Left hindlimb (tissue), 1 donor: ENCODE results near the gene RAD9A.
A peak's percentile ranks its signal among the peaks of the same experiment; 100 is the strongest.

Source experiments
- DNase-seq: peaks from one replicate; pipeline ENCODE4 v3.0.0-alpha.2; 2018

Gene RAD9A

DNA sequence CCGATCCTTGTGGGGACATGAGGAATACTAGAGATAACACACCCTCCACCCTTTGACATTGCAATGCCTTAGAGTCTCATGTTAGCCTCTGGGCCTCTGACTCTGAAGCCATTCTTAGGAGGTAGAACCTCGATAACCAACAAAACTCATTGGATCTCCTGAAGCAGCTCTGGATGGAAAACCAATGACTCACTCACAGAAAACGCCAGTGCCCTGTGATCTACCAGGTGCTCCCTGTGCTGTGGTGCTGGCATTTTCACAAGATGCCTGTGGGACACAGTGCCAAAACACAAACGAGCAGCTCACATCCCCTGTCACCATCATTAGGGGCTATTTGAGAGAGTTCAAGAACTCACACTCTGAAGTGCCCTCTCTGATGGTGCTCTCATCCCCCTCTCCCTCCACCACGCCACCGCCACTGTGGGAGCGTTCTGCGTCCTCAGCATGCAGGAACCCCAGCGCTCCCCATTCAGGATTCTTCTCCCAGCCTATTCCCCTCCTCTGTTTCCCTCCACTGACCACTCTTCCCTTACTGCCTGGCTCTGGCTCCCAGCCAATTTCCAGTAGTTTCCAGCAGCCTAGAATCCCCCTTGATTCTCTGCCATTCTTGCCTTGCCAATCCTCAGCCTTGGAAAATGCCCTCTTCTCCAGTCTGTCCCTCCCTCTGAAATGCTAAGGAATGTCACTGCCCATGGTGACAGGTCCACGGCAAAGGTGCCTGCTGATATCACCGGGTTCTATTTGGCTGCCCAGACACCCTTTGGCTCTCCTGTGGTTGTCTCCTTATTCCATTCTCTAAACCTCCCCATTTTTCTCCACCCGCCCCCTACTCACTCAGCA lies 33.7 kb upstream of the RAD9A start:
- no peak for DNase-seq

DNA sequence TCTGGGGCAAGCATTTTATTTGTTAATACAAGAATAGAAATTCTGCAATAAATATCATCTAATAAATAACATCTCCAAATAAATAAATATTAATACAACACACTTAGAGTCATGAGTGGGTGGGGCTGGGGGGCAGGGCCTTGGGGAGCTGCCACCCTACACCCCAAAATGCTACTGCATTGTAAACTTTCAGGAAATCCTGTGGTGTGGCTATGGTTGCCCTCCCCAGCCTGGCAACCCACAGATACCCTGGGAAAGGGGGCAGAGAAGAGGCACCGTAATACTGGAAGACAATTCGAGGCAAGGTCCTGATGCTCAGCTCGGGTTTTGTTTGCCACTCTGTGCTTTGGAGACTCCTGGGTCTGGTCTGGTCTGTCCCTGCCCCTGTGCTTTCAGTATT lies 27.6 kb upstream of the RAD9A start:
- no peak for DNase-seq

DNA sequence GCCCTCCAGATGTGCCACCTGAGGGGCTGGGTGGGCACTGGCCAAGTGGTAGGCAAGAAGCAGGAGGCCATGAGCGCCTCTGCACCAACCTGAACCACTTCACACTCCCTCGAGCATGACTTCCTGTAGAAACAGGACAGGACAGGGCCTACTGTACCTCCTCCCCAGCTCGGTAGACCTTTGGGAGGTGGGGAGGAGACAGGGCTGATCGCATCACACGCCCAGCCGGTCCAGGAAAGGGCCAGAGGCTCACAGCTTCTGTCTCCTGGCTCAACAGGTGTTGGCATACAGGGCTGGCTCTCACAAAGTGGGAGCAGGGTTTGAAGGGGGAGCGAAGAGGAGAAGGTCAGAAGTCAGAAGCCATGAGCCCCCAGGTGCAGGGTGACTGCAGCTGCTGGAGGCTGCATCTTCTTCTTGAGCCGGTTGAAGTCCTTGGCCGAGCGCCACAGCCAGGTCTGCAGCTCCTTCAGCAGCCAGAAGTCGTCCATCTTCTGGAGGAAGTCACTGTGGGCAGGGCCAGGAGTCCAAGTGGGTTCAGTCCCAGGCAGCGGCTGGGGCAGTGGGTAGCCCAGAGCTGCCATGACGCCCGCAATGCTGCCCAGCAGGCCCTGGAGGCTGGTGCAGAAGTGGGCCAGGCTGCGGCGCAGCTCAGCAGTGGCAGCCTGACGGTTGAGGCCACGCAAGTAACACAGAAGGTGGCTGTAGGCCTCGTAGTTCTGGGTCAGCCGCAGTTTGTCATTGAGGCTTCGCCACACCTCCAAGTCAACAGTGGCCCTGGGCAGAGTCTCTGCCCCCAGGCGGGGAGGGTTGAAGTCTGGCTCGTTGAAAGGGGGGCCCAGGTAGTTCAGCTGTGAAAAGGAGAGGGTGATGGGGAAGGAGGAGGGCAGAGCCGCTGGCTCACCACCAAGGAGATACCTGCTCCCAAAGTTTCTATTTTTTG lies 26.7 kb upstream of the RAD9A start:
- DNase-seq = no peak

DNA sequence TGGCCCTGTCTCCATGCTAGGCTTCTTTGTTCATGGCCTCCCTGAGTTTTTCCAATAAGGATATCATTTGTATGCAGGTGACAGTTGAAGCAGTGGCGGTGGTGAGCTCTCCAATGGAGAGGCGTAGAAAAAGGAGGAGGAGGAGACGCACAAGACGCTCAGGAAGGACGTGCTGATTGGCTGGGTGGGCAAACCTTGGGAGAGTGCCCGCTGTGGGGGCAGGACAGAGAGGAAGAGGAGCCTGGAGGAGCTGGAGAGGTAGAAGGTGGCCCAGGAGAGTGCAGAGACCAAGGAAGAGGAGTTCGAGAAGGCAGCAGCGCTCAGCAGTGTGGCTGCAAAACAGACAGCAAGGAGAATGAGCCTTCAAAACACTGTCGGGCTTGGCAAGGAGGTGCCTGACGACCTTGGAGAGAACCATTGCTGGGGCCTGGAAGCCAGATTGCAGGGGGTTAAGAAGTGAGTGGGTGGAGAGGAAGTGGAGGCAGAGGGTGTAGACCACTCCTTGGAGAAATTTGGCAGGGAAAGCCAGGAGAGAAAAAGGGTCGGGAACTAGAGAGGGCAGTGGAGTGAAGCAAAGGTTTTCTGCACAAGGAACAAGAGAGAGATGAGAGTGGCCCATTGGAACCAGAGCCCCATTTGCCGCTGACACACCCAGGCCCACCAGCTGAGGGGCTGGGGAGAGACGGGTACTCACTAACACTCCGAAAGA lies 25.9 kb upstream of the RAD9A start:
- no peak for DNase-seq

DNA sequence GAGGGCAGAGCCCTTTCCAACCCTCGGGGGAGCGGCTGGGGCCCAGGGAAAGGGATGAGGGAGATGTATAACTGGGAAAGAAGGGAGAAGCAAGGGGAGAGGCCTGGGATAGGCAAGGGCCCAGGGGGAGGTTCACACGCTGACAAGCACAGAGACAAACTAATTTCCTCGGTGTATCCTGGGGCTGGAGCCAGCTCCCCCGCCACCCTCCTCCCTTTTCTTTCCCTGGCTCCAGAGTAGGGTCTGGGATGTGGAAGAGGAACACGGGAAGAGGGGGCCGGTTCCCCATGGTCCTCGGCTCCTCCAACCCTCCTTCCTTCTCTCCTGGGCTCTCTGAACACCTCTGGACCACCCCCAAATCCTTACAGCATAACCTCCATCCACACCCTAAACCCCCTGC lies 25.2 kb upstream of the RAD9A start:
- DNase-seq = peak; percentile 74

DNA sequence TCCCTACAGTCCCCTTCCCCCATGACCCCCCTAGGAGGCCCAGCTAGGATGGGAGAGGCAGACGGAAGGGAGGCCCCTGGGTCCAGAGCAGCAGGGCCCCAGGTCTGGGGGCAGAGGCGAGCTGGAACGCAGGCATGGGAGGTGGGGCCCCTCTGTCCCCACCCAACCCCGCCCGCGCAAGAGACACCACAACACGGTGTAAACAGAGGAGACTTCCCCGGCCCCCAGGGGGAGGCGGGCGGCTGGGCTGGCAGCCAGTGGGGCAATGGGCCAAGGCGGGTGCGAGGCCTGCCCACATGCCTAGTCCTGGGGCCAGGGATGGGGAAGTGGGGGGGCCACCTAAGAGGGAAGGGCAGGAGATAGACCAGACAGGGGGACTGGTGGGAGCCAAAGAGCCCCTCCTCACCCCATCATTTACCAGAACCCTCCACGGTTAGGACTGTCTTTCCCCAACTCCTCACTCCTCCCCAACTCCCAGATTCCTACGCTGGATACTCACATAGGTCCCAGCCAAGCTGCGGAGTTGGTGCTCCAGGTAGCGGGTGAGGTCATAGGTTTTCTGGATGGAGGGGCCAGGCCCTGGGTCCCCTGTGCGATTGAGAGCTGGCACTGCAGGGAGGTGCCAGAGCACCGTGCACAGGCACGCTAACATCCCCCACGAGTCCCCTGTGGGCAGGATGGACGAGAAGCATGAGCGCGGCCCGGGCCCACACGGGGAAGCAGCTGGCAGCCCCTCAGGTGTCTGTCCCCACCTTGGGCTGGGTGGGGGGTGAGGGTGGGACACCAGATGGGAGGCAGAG lies 24.6 kb upstream of the RAD9A start:
- DNase-seq = peak; percentile 67

DNA sequence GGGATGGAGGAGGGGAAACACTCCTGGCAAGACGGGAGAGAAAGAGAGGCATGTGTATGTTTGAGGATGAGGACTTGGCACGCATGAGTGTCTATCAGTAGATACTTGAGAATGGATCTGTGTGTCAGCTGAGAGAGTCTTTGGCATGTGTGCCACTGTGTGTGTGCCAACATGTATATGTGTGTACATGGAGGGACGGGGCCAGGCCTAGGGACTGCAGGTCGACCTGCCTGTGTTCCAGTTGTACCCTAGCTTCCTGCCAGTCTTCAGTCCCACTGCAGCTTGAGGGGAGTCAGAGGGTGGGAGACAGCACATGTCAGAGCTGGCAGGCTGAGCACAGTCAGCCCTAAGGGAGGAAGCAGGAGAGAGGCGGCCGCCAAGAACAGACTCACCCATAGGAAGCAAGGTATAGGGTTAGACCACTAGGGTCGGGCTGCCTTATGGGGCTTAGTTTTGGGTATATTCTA lies 24.0 kb upstream of the RAD9A start:
- no peak for DNase-seq

DNA sequence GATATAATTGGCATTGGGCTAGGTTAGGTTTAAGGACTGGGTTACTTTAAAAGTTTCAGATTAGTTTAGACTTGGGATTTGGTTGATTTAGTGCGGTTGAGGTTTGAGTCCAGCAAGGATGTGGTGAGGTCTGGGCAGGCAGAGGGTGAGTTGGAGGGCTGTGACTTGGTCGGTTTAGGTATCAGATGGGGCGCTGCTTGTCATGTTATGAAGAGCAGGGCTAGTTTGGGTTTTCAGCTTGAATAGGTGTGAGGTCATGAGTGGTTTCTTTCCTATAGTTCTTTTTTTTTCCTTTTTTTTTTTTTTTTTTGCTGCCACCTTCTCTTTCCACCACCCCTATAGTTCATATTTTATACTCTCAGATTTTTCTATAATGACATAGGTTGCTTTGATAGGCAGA lies 23.2 kb upstream of the RAD9A start:
- no peak for DNase-seq

DNA sequence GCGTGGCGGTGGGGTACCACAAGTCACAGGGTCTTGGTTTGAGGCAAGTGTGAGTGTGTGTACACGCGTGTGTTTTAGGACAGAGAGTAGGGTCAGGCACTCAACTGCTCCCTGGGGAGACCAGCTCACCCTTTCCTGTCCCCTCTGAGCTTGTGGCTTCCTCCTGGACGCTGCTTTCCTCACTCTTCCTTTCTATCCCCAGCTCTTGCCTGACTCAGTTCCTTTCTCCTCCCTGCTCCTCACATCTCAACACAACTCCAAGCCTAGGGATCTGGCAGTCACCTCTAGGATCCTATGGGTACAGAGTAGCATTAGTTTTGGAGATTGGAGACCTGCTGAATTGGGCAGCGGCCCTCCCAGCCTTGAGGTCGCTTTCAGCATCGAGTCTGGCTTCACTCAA lies 22.5 kb upstream of the RAD9A start:
- DNase-seq = no peak

DNA sequence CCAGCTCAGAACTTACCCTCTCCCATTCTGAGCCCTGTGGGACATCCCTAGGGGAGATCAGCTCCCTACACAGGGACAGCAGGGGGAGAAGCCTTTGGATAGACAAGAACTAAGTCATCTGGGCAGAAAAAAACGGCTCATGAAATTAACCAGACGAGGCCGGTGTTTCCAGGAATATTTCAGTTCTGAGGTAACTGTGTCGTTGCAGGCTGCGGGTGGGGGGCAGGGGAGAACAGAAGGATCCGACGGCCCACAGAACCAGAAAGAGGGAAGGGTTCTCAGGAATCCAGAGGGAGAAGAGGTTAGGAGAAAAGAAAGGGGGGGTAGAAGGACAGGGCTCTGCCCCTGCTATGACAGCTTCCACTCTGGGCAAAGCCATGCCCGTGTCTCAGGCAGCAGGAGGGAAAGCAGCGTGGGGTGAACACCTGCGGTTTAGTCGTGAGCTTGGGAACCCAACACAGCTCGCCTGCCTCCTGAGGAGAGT lies 21.9 kb upstream of the RAD9A start:
- no peak for DNase-seq

DNA sequence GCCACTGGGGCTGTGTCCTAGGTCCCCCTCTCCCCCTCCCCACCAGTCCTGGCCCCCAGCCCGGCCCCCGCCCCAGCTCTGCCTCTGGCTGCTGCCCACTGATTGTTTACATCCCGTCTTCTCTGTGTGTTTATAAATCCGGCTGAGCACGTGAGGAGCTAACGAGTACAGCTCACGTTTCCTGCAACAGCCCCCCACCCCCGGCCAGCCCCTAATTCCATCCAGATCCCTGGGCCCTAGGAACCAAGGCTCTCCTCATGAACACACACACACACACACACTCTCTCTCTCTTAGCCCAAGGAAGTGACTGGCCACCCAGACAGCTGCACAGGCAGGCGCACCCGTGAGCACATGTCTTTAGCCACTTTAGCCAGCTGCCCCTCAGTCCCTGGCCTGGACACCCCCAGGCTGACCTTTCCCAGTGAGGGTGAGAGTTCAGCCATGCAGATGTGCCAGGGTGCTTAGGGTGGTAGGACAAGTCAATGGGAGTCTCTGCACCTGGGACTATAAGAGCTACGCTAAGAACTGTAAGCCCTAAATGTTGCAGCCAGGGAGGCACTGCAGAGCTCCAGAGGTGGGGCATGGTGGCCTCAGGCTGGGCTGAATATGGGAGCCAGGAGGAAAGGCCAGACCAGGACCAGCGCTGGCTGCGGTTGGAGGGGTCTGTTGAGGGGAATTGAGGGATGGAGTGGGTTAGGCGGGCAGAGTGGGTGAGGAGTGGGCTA lies 21.3 kb upstream of the RAD9A start:
- DNase-seq = no peak

DNA sequence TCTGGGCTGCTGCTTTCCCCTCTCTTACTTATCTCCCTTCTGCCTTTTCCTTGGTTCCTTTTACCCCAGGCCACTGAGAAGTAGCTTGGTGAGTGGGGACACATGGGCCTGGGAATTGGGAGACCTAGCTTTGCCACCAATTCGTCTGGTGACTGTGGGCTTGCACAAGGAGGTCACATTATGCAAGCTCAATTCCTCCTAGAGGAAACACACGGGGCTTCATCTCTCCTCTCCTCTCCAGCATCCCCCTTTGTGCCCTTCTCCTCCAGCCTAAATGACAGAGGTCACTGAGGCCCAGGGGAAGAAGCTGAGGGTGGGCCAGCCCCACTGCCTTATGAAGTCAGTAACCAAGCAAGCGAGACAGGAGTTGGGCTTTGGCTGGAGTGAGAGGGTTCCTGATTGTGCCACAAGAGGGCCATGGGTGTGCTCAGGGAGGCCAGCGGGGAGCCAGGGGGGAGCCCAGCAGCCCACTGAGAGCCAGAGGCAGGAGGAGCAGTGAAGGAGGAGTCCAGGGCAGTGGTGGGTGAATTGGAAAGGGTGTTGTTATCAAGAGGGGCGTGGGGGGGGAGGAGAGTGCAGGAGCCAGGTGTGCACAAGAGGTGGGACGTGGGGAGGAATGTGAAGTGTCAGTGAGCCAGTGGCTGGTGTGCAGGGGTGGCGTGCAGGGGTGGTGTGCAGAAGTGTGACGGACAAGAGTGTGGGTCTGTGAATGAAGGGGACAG lies 20.4 kb upstream of the RAD9A start:
- no peak for DNase-seq

DNA sequence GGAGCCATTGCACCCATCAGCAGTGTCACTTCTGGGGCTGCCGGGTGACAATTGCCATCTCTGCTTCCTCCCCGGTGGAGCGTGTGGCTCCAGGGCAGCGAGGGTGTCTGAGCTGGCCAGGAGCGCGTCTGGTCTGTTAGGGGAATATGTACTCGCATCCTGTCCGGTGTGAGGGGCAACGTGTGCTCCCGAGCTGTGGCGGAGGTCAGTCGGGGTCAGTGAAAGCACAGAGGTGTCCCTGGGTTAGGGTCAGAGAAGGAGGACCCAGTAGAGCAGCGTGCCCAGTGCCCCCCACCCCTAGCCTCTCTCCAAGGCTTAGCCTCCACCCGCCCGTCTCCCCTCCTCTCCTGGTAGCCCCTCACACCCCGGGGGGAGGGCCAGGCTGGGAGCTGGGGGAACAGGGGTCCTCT lies 19.9 kb upstream of the RAD9A start:
- no peak for DNase-seq

DNA sequence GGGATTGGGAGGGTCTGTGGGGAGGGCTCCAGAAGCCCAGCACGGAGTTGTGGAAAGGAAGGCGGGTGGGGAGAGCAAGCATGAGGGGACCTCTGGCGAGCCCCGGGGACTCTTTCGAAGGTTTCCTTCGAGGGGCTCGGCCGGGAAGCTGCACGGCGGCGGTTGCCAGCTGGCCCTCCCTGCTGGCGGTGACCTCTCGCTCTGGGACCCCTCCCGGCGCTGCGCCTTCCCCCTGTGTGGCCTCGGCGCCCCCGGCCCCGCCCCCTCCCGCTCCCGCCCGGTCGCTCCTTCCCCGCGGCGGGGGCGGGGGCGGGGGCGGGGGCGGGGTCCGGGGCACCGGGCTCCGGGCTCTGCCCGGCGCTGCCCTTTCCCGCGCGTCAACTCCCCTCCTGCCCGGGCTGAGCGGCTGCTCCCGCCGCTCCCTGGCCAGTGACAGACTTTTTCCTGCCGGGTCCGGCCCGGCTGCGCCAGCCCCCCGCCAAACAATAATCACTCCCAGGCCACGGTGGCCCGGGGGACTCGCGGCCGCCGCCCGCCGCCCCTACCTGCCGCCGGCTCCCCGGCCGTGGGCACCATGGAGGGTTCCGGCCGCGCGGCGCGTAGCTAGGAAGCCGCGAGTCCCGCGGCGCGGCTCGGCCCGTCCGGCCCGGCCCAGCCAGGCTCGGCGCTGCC lies 19.3 kb upstream of the RAD9A start:
- no peak for DNase-seq

DNA sequence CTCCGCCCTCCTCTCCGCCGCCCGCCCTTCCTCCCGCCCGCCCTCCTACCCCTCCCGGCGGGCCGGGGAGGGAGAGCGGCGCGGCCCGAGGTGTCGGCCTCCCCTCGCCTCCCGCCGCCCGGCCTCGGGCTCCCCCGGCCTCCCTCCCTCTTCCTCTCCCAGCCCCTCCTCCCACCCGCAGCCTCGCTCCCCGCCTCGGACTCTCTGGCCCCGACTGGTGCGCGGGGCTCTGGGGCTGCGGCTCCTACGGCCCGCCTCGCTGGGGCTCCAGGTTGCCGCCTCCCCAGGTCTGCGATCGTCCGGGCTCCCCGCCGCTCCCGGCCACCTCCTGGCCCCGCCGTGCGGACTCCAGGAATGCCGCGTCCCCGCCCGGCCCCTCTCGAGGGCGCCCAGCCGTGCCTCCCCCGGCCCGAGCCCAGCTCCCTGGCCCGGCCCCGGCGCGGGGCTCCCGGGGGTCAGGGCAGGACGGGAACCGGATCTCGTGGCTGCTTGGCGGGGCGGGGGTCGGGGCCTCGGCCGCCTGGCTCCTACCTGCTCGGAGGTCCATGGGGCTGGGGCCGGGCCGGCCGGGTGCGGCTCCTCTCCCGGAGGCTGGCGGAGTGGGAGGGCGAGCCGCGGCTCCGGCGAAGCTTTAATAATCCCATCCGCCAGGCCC lies 18.7 kb upstream of the RAD9A start, which contains the start of gene CLCF1:
Gene CLCF1, minus strand, starts transcription at position 606 of the 655 bp plus-strand sequence. Its CDS starts 59 bp downstream, at position 547.
- DNase-seq = peak; percentile 75

DNA sequence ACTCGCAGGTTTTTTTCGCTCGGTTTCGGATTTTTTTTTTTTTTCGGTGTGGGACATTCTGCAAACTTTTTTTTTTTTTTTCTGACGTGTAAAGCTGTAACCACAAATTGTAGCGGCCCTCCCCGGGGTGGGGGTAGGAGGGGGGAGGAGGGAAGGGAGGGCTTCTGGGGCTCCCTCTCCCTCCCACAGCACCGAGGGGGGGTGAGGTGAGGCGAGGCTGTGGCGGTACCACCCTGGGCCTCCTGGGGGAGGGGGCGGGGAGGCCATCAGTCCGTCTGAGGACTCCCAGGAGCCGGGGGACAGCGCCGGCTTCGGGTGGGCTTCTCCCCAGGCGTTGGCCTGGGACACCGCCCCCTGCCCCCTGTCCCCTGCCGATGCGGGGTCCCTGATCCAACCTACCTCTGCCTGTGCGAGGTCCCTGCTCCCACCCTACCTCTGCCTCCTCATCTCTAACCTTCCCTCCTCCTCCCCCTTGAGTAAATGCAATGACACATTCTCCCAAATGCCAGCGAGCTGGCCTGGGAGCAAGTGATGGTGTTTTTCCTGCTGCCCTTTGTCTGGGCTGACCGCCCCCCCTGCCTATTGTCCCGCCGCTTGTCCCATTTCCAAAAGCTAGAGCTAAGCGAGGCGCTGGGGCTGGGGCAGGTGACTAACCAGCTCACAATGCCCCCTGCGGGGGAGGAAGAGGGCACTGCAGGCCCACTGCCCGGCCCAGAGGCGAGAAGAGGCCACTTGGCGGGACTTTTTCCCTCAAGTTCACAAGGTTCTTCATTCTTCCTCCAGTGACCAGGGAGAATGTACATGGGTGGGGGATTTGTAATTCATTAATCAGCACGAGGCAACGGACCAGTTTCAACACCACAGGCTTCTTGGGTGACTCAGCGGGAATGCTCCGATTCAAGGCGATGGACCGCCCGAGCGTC lies 17.9 kb upstream of the RAD9A start:
- DNase-seq = peak; percentile 75

DNA sequence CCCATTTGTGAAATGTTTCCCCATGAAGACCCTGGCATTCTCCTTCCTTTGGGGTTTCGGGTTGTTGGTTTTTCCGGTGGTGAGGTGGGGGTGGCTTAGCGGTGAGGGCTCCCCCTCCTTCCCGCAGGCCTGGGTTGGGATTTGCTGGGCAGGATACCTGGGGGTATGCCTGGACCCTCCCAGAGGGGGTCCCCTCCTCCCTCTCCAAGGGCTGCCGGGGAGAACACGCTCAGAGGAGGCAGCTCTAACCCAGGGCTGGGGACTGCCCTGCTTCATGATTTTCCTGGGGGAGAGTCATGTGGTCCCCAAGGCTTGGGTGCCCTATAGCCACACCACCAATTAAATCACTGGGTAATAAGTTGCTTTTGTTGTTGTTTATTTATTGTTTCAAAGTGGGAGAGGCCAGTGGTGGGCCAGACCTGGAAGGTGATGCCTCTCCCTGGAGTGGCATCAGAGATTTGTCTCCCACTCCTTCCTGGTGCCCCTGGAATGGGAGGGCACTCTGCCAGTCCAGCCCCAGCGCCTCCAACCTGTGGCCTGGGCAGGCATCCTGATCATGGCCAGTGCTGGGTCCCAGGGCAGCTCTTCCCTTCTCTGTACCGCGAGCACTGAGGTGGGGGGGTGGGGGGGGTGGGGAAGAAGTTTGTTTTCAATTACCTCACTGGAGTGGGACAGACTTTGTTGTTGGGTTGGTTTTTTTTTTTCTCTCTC lies 17.1 kb upstream of the RAD9A start:
- DNase-seq = no peak
